Cerebellar cortex (tissue), 1 donor: ENCODE results near the gene OSCAR.
A peak's percentile ranks its signal among the peaks of the same experiment; 100 is the strongest.
"Not testable (repeated sequence)": the region's sequence is repeated elsewhere in the genome, so short reads cannot be mapped to it uniquely, and the experiment has no call there.

ENCODE experiments used
- DNase-seq: peaks from one replicate; pipeline ENCODE4 v3.0.0-alpha.2; 2015; ENCODE audit warnings: low spot score

The OSCAR gene

GRCh38 chr19:54125713-54126112 is 25.1 kb upstream of the OSCAR start:
- no peak for DNase-seq

DNA sequence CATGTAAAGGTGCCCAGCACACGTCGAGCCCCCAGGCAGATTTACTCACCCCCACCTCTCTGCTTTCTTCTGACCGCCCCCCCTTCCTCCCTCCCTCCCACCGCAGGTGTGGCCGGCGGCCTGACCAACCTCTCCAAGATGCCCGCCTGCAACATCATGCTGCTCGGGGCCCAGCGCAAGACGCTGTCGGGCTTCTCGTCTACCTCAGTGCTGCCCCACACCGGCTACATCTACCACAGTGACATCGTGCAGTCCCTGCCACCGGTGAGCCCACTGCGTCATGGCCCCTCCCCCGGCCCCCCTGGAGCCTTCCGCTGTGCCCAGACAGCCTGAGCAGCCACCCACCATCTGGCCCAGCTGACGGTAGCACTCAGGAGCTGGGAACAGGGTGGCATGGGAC is 23.8 kb upstream of the OSCAR start:
- DNase-seq = no peak

GRCh38 chr19:54123682-54124081 is 23.1 kb upstream of the OSCAR start:
- DNase-seq = no peak

GRCh38 chr19:54121259-54121658 is 20.7 kb upstream of the OSCAR start:
- no peak for DNase-seq

DNA sequence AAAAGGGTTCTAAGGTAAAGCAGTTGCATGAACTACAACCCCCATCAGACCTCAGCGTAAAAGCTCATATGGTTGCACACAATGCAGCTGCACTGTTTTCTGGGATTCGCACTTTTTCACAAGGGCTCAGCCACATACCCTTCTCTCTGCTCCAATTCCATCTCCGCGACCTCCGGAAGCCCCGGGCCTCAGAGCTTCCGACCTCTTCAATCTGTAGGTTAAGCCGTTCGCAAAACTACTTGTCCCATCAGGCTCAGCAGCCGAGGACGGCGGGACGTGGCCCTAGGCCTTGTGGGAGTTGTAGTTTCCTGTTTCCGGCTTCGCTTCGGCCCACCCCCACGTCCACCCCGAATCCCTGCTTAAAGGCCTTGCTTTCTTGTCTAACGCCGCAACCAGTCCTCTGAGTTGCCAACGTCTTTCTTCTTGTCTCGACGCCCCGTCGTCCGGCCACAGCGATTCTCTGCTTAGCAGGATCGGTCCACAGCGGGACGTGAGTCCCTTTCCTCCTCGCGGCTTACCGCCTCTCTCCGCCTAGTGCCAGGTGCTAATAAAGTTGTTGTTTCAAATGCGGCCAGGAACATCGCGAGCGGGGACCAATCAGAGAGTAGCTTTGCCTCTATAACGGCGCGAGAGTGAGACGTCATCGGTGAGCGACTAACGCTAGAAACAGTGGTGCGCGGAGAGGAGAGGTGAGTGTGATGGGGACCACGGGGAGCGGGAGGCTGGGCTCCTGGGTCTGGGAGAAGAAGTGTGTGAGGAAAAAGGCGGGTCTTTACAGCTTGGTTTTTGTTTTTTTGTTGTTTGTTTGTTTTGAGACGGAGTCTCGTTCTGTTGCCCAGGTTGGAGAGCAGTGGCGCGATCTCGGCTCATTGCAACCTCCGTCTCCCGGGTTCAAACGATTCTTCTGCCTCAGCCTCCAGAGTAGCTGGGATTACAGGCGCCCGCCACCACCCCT is 14.8 kb upstream of the OSCAR start, which contains the start of the genes PRPF31 and TFPT:
Gene PRPF31 (plus strand): TSS at position 646 of the 955 bp plus-strand sequence. CDS start 2,525 bp downstream, outside the sequence.
Gene TFPT (minus strand): TSS at position 549 of the 955 bp plus-strand sequence. CDS start 388 bp downstream, at position 161.
- DNase-seq = peak; percentile 98

- DNase-seq = no peak
Measured at GRCh38 chr19:54114340-54115108, 13.9 kb upstream of the OSCAR start.

GRCh38 chr19:54109651-54110050 is 9.0 kb upstream of the OSCAR start:
- DNase-seq = no peak

- DNase-seq = no peak
Measured at GRCh38 chr19:54108496-54108895, 7.9 kb upstream of the OSCAR start.

- no peak for DNase-seq
Measured at GRCh38 chr19:54107876-54108490, 7.4 kb upstream of the OSCAR start.

DNA sequence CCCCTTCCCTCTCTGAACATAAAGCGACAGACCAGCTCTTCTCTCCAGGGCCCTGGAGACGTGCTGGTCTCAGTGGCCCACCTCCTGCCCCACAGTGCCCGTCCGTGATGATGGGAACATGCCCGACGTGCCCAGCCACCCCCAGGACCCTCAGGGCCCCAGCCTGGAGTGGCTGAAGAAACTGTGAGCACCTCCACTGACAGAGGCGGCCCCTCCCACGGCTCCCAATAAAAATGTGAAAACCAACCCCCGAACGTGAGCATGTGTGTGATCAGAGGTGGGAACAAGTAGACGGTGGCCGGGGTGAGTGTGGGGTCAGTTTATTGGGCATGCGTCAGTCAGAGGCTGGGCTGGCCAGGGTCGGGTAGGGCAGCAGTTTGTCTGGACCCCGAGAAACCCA is 6.1 kb upstream of the OSCAR start:
- DNase-seq = no peak

- DNase-seq = no peak
Measured at GRCh38 chr19:54105796-54106195, 5.2 kb upstream of the OSCAR start.

DNA sequence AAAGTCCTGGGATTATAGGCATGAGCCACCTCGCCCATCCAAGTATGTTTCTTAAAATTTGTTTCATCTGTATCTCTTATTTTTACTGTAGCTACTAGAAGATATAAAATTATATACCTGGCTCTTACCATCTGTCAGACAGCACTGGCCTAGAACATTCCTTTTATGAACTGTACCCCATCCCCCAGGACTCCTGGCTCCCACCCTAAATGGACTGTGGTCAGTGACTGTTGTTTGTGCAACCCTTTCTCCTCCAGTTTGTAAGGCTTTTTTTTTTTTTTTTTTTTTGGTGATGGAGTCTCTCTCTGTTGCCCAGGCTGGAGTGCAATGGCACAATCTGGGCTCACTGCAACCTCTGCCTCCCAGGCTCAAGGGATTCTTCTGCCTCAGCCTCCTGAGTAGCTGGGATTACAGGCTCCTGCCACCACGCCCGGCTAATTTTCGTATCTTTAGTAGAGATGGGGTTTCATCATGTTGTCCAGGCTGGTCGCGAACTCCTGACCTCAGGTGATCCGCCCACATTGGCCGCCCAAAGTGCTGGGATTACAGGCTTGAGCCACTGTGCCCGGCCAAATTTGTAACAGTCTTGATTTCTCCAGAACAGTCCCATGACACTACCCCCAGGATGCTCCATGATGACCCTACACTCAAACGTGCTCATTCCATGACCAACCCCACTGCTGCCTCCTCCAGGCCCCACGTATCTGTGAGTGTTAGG is 4.6 kb upstream of the OSCAR start:
- DNase-seq = no peak

- peak; percentile 98 for DNase-seq
Measured at GRCh38 chr19:54102421-54103169, 2.0 kb upstream of the OSCAR start, which contains the start of gene NDUFA3. NDUFA3 (plus strand) TSS chr19:54102855; CDS start chr19:54102879, 24 bp downstream.

GRCh38 chr19:54099903-54100255 is 724 bp downstream of the OSCAR start:
- not testable (repeated sequence) for DNase-seq

- DNase-seq = no peak
Measured at GRCh38 chr19:54099190-54099902, 1.3 kb downstream of the OSCAR start.

- DNase-seq = no peak
Measured at GRCh38 chr19:54096617-54097106, 3.9 kb downstream of the OSCAR start.

- DNase-seq = not testable (repeated sequence)
Measured at GRCh38 chr19:54095859-54096616, 4.6 kb downstream of the OSCAR start.

- no peak for DNase-seq
Measured at GRCh38 chr19:54095136-54095858, 5.3 kb downstream of the OSCAR start.
